DMS153 treated with DMSO at 0.1 percent for 48 hours (cell line): ENCODE results near the gene ZNF362.
"Not testable (repeated sequence)": the region's sequence is repeated elsewhere in the genome, so short reads cannot be mapped to it uniquely, and the experiment has no call there.

Experiments
- DNase-seq: peaks from one replicate; lab custom pipeline; 2025; ENCODE audit not compliant: unreplicated experiment; lab: John Stamatoyannopoulos, UW

Gene ZNF362

DNA sequence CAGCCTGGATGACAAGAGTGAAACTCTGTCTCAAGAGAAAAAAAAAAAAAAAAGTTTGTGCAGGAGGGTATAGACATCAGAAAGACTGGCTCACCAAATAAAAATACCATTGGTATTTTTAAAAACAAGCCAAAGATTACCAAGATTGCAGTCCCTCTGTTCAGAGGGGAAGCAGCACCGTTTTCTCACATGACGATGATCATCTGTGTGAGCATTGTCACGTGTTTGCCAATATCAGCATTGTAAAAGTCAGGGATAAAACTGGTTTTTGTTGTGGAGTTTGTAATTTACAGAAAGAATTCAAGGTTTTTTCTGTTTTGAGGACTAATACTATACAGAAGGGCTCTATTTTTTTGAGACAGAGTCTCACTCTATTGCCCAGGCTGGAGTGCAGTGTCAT is 26.5 kb downstream of the ZNF362 start:
- no peak for DNase-seq

DNA sequence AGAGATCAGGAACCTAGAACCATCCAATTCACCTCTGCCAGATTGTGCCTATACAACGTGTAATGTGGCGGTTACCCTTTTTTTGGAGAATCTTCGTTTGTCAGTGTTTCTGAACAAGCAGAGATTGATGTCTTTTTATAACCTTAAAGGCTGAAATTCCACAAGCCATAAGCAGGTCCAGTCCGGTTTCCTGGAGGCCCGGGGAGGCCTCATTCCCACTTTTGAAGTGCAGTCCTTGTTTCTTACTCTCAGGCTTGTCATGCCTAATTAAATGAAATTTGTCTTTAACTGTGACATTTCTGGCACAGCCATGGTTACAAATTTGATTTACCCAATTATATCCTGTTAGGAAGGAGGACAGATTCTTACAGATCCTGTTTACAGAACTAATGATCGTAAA is 27.8 kb downstream of the ZNF362 start:
- no peak for DNase-seq

DNA sequence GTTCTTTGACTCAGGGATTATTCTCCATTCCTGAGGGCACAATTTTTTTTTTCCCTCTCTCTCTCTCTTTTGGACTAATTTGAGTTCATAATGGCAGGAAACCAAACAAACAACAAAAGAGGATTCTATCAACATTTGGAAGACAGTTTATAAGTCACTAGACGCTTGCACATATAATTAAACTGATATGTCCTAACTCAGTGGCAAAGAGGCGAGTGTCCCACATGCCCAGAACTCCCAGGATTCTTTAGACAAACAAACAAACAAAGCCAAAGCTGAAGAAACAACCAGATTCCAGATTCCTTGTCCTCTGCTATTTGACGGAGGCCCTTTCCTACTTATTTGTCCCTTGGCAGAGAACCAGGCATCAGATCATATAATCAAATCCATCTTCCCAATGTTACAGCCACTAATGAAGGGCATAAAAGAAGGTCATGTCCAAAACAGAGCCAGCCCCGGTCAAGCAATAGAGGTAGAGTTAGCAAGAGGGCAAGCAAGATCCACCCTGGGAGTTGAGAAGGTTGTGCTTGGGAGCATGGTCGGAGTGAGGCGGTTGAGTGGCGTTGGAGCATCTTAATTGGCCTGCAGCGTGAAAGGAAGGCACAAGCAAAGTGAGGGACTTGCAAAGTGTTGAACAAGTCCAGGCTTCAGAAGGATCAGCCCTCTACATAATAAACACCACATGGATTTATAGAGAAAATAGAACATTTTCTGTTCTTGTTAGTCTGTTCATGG is 30.3 kb downstream of the ZNF362 start:
- no peak for DNase-seq

DNA sequence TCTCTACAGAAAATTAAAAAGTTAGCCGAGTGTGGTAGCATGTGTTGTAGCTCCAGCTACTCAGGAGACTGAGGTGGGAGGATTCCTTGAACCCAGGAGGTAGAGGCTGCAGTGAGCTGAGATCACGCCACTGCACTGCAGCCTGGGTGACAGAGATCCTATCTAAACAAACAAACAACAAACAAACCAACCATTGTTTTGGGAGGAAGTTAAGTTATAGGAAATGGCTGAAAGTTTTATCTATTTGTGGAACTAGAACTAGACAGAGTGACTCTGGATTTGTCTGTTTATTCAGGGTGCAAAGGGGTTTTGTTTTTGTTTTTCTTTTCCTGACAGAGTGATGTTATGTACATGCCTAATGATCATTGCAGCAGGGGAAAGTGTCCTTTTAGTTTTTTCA is 31.0 kb downstream of the ZNF362 start:
- DNase-seq: no peak

DNA sequence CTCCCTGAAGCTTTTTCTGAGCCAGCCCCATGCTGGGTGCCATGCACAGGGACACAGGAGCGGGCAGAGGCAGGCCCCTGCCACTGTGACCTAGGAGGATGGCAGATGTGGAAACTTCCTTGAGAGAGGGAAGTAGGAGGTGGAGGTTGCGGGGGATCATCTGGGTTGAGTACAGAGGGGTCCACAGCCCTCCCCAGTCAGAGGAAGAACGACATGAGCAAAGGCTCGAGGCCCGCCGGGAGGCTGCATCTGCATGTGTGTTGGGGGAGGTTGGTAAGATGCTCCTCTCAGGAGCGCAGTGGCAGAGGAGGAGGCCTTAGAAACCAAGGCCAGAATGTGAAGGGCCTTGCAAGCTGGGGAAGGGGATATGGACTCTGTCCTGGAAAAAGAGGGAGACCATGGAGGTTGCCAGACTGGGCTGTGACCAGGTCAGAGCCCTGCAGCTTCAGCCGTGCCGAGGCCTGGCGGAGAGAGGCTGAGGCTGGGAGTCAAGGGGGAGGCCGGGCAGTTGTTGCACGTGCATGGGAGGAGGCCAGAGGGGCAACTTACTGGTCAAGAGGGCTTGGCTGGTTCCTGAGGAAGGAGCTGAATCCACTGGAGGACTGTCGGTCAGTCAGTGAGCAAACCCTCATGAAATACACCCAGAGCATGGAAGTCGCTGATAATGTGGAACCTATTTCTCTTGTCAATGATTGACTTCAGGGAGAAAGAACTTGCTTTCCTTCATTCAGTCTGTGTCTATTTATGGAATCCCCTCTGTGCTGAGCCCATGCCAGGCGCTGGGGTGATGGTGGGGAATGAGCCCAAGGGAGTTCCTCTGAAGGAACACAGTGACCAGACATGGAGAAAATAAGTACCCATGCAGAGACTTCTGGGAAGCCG is 32.9 kb downstream of the ZNF362 start:
- no peak for DNase-seq

DNA sequence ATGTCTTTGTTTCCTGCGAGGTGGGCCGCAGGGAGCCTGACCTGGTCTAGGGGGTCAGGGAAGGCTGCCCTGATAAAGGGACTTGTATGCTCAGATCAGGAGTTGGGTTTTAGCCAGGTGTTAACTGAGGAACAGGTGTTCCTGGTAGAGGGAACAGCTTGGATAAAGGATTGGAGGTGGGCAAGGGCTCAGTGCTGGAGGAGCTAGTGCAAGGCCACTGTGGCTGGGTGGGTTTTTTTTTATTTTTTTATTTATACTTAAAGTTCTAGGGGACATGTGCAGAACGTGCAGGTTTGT is 33.5 kb downstream of the ZNF362 start:
- DNase-seq: no peak

DNA sequence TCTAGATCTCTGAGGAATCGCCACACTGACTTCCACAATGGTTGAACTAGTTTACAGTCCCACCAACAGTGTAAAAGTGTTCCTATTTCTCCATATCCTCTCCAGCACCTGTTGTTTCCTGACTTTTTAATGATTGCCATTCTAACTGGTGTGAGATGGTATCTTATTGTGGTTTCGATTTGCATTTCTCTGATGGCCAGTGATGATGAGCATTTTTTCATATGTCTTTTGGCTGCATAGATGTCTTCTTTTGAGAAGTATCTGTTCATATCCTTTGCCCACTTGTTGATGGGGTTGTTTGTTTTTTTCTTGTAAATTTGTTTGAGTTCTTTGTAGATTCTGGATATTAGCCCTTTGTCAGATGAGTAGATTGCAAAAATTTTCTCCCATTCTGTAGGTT is 34.3 kb downstream of the ZNF362 start:
- not testable (repeated sequence) for DNase-seq

DNA sequence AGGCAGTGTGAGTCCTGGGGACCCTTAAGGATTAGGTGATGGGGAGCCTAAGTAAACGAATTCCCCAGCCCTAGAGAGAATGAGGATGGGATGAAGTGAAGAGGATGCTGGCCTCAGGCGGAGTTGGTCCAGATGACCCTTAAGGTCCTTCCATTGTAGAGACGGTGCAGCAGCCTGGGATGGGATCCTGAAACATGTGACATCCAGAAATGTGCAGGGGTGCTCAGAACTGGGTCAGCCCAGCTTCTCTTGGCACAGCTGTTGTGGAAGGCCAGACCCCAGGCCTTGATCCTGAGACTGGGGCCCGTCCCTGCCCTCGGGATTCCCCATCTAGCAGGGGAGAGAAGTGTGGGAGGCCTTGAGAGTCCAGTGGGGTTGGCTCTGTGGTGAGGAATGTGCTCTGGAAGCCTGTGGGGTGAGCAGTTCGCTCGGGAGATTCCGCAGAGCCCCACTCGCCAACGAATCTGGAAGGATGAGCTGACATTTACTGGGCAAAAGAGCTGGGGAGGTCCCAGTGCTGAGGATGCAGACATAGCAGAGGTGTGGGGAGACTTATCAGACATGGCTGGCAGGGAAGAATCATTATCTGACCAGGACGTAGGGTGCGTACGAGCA is 36.5 kb downstream of the ZNF362 start:
- DNase-seq: no peak

DNA sequence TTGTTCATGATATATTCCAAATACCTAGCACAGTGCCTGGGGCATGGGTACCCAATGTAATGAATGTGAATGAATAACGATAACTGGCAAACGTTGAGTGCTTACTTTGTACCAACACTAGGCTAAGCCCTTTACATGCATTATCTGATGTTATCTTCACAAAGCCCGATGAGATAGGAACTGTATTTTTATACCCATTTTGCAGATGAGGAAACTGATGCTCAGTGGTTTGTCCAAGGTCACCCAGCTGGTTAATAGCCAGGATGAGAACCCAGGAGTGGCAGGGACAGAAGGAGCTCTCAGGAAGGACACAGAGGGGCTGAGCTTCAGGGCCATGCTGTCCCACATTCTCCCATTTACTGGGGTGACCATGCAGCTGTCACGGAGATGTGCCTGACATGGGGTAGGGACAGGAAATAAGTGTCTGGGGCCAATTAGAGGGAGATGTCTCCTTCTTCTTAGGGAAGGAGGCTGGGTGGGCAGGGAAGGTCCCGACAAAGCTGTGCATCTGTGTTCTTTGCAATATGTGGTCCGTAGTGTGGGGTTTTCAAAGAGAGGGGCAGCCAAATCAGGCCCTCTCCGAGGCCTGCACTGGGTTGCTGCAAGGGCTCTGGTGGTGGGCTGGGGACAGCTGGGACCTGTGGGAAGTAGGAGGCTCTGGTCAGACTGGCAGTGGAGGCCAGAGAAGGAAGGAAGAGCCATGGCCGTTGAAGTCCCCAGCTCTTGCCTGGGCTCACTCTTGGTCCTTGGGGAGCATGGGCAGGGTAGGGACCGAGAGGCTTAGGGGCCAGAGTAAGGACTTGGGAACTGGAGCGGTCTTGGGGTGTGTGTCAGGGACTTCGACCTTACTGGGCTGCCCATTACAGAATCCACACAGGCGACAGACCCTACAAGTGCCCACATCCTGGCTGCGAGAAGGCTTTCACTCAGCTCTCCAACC is 38.0 kb downstream of the ZNF362 start:
- no peak for DNase-seq

DNA sequence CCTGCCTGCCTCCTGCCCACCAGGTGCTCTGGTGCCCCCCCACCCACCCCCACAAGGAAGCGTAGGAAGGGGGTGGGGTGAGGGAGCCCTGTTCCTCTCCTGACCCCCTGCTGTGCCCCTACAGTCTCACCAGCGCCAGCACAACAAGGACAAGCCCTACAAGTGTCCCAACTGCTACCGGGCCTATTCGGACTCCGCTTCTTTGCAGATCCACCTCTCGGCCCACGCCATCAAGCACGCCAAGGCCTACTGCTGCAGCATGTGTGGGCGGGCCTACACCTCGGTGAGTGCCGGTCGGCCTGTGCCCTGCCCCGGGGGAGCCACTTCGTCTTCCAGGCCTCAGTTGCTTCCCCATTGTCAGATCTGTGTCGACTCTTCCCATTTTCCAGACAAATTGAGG is 38.7 kb downstream of the ZNF362 start:
- no peak for DNase-seq

DNA sequence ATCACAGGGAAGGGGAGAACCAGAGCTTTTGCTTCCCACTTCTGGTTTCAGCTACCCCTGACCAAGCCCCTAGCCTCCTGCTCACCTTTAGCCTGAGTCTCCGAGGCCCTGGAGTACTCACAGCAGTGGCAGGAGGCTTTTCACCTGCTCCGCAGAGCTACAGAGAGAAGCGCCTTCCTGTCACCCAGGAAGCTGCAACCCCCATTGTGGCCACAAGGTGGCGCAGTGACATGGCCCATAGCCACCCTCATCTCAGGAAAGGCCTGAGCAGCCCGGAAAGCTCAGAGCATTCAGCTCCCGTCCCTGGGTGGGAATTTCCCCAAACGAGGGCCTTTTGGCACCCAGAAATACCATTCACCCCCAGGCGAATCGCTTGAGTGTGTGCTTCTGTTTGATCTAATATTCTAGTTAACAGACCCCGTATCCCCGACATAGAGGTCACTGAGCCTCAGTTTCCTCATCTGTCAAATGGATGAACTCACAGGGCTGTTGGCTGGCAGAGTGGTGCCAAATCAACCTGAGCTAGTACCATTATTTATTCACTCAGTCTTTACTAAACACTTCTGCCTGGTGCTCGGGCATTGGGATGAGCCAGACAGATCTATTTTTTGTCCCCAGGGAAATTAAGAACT is 39.3 kb downstream of the ZNF362 start:
- DNase-seq: peak; percentile 85

DNA sequence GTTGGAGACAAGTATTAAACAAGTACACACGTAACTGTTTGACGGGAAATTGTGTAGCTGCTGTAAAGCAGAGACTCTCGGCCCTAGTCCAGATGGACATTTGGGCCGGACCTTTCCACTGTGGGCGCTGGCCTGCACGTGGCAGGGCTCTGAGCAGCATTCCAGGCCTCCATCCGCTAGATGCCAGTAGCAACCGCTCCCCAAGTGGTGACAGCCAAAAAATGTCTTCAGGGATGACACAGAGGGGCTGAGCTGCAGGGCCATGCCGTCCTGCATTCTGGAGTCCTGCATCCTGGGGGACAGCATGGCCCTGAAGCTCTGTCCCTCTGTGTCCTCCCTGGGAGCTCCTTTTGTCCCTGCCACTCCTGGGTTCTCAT is 39.8 kb downstream of the ZNF362 start:
- no peak for DNase-seq

DNA sequence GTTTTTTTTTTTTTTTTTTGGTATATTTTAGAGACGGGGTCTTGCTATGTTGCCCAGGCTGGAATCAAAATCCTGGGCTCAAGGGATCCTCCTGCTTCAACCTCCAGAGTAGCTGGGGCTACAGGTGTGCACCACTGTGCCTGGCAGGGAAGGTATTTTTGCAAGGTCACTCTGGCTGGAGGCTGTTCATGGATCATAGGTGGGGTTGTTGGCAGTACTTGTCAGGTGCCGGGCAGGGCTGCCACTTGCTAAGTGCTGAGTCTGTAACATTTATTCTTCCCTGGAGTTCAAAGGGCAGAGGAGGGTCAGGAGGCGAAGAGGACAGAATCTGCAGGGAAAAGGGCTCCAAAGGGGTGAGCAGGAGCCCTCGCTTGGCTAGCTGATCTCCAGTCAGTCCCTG is 40.5 kb downstream of the ZNF362 start:
- no peak for DNase-seq

DNA sequence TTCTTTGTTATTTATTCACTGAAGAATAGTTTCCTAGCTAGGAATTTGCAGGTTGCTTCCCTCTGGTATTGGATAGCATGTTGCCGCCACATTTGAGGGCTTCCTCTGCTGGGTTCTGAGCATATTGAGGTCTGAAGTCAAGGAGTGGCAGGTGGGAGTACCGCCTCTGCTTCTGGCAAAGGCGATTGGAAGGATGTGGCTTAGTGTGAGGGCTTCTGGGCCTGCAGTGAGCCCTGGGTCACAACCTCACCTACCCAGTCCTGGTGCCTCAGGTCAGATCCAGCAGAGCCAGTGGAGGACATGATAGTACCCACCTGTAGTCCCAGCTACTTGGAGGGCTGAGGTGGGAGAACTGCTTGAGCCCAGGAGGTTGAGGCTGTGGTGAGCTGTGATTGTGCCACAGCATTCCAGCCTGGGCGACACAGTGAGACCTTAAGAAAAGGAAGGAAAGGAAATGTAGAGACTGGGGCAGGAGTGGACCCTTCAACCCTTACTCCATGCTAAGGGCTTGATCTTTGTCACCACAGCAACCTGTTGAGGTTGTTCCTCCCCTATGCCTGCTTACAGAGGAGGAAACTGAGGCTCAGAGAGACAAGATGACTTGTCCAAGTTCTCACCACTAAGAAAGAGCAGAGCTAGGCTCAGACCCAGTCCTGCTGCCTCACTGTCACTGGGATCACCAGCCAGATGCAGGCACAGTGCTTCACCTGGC is 41.8 kb downstream of the ZNF362 start:
- DNase-seq: no peak

DNA sequence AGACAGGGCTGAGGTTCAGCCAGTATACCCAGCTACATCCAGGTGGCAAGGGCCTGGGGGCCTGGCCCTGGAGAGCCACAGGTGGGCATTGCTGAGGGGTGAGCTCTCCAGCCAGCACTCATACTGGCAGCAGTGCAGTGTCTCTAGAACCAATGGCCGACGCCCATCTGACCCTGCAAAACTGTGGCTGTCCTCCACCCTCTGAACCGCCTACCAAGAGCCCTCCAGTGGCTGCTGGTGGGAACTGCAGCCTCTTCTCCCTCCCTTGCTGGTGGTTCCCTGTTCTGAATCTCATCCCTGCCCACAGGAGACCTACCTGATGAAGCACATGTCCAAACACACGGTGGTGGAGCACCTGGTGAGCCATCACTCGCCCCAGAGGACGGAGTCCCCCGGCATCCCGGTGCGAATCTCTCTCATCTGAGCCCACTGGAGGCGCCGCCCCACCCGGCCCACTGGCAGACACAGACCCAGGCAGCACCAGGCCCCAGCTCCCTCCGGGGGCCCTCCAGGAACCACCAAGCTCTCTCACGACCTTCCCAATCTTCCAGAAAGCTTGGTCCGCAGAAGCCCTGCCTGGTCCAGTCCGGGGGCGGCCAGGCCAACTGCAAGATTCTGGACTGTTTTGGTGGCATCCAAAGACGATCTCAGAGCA is 42.5 kb downstream of the ZNF362 start:
- DNase-seq: no peak

DNA sequence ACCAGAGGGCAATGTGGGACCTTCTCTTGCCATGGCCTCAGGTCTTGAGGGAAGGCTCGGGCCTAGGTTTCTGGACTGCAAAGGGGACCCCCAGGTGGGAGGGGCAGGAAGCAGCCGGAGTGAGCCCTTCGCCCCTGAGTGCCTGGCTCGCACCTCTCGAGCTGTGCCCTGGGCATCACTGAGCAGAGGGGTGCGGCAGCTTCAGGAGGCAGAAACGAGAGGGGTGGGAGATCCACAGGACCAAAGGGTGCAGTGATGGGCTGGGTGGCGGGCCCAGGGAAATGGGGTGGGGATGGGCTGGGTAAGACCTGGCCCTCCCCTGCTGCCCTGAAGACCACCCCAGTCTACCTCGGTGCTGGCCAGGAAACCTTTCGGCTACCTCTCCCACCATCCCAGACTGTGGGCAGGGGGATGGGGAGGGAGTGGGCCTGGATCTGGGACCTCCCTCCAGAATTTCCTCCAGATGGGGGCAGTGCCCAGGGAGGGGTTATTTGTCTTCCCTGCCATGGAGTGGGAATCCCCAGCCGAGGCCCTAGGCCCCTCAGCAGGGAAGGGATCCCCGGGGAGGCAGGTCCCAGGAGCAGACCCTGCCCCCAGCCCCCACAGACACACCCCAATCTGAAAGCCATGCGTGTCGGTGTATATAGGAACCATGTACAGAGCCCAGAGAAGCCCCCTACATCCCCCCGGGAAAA is 43.3 kb downstream of the ZNF362 start:
- DNase-seq: no peak

DNA sequence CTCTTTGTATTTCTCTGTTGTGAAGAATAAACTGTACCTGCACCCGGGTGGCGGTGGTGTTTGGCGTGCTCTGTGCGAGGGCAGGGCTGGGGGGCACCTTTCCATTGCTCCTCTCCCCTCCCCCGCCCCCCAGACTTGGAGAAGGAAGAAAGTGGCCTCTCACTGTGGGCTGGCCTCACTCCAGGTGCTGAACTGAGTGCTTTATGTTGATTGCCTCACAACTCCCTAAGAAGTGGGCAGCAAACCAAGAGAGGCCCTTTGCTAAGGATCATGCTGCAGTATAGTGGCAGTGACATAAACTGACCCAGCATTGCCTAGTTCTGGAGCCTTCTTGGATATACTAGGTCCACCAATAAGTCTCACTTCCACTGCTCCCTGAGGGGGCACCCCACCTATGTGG is 44.4 kb downstream of the ZNF362 start:
- no peak for DNase-seq

DNA sequence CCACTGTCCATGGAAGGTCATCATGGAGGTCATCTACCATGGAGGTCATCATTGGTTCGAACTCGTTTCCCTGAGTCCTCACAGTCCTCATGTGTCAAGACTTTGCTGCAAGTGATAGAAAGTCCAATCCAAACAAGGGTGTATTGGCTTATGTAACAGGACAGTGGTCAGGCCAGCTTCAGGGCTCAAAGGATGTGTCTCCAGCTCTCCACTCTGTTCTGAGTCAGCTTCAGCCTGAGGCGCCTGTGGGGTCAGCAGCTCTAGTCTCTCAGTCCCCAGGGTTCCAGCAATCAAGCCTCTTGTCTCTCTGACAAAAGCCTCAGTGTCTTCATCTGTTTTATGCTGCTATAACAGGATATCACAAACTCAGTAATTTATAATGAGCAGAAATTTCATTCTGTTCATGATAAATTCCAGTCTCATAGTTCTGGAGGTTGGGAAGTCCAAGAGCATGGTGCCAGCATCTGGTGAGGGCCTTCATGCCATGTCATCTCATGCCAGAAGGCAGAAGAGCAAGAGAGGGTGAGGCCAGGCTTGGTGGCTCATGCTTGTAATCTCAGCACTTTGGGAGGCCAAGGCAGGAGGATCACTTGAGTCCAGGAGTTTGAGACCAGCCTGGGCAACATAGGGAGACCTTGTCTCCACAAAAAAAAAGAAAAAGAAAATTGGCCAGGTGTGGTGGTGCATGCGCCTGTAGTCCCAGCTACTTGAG is 45.1 kb downstream of the ZNF362 start:
- no peak for DNase-seq
